GM12891 (cell line): Measurements from ENCODE around the gene FHIT.

Source experiments
- DNase-seq: peaks from one replicate; pipeline ENCODE4 v3.0.0; 2011; ENCODE audit warnings: low spot score; ENCODE audit not compliant: insufficient read length
- FAIRE-seq: peaks from 2 replicates; lab custom pipeline; 2011; peaks lifted over from hg19 to GRCh38; lab: Jason Lieb, UNC
- PAX5 ChIP-seq: IDR thresholded peaks from 2 replicates; pipeline ENCODE4 v1.6.1; 2011; ENCODE audit warnings: low read length, moderate library complexity, mild to moderate bottlenecking; ENCODE audit not compliant: insufficient read depth, severe bottlenecking
- POLR2A ChIP-seq: IDR thresholded peaks from 2 replicates; pipeline ENCODE4 v1.6.1; 2011; ENCODE audit warnings: low read depth, low read length, control low read depth
- POLR2AphosphoS5 ChIP-seq: IDR thresholded peaks from 2 replicates; pipeline ENCODE4 v1.6.1; 2011; ENCODE audit warnings: low read depth, low read length, control low read depth
- POU2F2 ChIP-seq: IDR thresholded peaks from 2 replicates; pipeline ENCODE4 v1.6.1; 2011; ENCODE audit warnings: low read depth, mild to moderate bottlenecking, control low read depth, low read length, moderate library complexity
- SPI1 ChIP-seq: IDR thresholded peaks from 2 replicates; pipeline ENCODE4 v1.6.1; 2011; ENCODE audit warnings: low read depth, low read length, control low read depth
- TAF1 ChIP-seq: IDR thresholded peaks from 2 replicates; pipeline ENCODE4 v1.6.1; 2011; ENCODE audit warnings: low read depth, low read length, control low read depth

The FHIT gene

DNA sequence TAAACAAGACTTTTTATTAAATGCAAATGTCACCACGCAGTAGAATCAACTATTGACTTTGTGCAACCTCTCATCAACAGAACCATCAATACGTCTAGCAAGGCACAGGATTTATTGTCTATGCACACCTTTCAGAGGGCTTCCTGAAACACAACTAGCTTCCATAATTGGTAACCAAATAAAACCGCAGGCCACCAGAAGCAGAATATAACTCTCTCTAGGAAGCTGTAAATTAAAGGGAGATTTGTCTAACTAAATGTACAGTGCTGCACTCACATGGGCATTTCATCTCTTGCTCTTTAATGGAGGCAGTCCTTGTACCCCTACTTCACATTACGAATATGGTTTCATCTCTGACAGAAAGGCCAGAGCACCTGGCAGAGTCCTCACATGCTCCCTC, 93.0 kb downstream of the FHIT start:
- no peak for DNase-seq
- TF ChIP-seq PAX5: no peak
- no peak for TF ChIP-seq POU2F2
- no peak for TF ChIP-seq POLR2AphosphoS5
- TF ChIP-seq TAF1: no peak
- TF ChIP-seq POLR2A: no peak
- TF ChIP-seq SPI1: no peak

GRCh38 chr3:61157414-61157813, 93.8 kb downstream of the FHIT start:
- DNase-seq (no peak), FAIRE-seq (peak; percentile 13)
- no peak for TF ChIP-seq POU2F2
- no peak for TF ChIP-seq POLR2A
- no peak for TF ChIP-seq POLR2AphosphoS5
- peak; percentile 87 for TF ChIP-seq SPI1

More for the DNA sequence above, 93.0 kb downstream of the FHIT start:
- FAIRE-seq: no peak

DNA sequence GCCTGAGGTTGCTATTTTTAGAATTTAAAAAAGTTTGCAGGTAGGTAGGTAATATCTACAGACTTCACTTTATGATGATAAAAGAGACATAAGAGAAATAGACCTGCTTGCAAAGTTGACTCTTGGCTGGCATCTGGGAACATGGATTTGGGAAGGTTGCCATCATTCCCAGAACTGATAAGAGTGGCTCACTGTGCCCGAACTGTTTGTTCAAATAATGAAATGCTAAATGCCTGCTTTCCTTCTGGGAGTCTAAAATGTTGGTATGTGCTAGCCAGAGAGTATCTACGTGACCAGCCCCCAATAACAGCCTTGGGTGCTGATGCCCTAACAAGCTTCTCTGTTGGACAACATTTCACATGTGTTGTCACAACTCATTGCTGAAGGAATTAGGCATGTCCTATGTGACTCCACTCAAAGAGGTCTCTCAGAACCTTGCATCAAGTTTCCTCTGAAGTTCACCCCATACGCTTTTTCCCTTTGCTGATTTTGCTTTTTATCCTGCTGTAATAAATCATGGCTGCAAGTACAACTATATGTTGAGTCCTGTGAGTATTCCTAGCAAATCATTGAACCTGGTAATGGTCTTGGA, 95.5 kb downstream of the FHIT start:
- DNase-seq (no peak), FAIRE-seq (no peak)
- TF ChIP-seq TAF1: no peak

DNA sequence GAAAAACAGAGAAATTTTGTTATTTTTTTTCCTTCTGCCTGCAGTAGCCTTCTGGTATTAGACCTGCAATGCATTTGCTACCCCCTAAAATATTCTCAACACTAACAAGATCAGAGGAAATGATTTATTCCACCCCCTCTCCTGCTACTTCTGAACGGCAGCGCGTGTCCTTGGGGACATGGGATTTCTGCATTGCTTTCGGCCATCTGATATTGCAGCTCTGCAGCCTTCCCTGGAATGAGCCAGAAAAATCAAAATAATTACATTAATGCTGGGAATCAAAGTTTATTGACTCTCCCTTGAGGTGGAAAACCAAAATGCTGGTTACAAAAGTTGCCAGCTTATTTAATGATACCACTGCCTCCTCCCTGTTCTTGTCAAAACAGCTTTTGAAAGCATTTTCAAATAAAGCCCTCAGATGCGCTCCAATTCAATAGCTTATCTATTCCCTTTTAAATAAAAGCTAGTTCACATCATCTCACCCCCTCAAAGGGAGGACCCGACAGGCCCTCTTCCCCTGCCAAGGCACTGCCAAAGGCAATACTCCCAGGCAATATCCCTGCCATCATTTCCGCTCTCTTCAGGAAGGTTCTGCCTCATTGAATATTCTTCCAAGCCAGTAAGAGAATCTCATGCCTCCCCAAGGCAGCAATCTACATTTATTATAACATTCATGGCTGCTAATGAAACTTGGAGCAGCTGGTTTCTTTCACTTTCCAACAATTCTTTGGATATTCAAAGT, 96.6 kb downstream of the FHIT start:
- DNase-seq: no peak
- TF ChIP-seq POU2F2: no peak
- no peak for TF ChIP-seq POLR2A
- TF ChIP-seq TAF1: no peak
- no peak for TF ChIP-seq POLR2AphosphoS5
- no peak for TF ChIP-seq SPI1
- no peak for TF ChIP-seq PAX5
- no peak for FAIRE-seq

GRCh38 chr3:61152071-61152470, 99.2 kb downstream of the FHIT start:
- TF ChIP-seq POLR2AphosphoS5 (no peak), TAF1 (no peak), SPI1 (no peak), PAX5 (no peak), POU2F2 (no peak), POLR2A (no peak)
- FAIRE-seq (no peak), DNase-seq (no peak)

DNA sequence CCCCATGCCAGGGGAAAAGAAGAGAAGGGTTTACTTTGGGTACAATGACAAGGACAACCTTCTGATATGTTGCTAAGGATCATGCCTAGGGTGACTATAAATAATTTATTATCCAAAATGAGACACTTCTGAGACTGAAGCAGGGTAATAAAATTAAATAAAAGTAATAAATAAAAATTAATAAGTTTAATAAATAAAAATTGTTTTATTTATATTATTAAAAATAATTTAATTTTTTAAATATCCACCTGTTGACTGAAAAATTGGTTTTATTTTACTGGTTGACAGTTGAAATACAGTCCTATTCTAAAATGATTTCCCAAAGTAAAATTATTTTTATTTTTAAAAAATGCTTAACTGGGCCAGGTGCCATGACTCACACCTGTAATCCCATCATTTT, 102.0 kb downstream of the FHIT start:
- FAIRE-seq: no peak
- TF ChIP-seq POLR2AphosphoS5 (no peak), POU2F2 (no peak)

GRCh38 chr3:61146010-61146890, 105.0 kb downstream of the FHIT start:
- TF ChIP-seq SPI1: no peak
- no peak for TF ChIP-seq TAF1
- no peak for TF ChIP-seq POU2F2
- no peak for TF ChIP-seq POLR2AphosphoS5
- no peak for TF ChIP-seq POLR2A
- no peak for TF ChIP-seq PAX5
- no peak for DNase-seq

More for the DNA sequence above, 102.0 kb downstream of the FHIT start:
- DNase-seq: no peak

DNA sequence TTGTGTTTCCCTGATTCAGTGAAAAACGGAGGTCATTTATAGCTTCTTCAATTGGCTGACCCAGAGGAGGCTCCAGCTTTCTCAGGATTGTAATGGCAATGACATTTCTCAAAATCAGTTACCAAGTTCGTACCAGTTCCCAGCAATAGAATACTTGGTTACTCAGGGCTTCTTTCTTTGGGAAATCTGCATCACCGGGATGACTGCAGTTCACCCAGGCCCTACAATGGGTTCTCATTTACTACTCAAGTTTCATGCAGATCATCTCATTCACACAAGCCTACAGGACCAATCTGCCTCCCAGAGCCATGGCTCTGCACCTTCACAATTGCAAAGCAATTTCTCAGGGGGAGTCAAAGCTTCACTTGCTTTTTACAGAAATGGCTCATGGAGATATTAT, 109.6 kb downstream of the FHIT start:
- no peak for DNase-seq
- no peak for FAIRE-seq
- no peak for TF ChIP-seq POLR2A
- no peak for TF ChIP-seq PAX5
- TF ChIP-seq SPI1: no peak
- no peak for TF ChIP-seq POU2F2
- TF ChIP-seq TAF1: no peak
- TF ChIP-seq POLR2AphosphoS5: no peak

More at GRCh38 chr3:61146010-61146890, 105.0 kb downstream of the FHIT start:
- FAIRE-seq: no peak

DNA sequence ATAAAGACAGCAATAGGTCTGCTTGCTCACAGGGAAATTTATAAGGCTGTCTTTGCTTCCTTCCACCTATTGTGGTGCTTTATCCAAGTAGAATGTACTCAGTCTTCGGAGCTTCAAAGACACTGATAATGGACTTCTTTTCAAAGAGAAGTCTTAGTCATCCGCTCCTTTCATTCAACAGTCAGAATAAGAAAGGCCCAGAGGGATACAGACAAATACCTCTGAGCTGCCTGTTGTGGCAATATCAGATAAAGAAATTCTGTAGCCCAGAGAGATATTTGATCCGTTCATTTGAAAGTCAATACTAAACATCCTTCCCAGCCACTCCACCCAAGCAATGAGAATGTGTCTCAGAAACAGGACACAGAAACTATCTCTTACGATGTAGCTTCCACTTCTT, 110.0 kb downstream of the FHIT start:
- FAIRE-seq (no peak), DNase-seq (no peak)
- no peak for TF ChIP-seq PAX5
- no peak for TF ChIP-seq POU2F2
- no peak for TF ChIP-seq POLR2AphosphoS5
- TF ChIP-seq TAF1: no peak
- no peak for TF ChIP-seq SPI1
- TF ChIP-seq POLR2A: no peak
